Measurements from ENCODE around the gene TRAPPC1. TPM values are rescaled to one million over a fixed set of nuclear protein-coding genes. Genes with fewer than 3 reads are reported as not detected.
A peak's percentile ranks its signal among the peaks of the same experiment; 100 is the strongest.

Gene TRAPPC1
- total and polyA plus RNA-seq, 7 donors: 33.5 to 170 (median 66.5) TPM

DNA sequence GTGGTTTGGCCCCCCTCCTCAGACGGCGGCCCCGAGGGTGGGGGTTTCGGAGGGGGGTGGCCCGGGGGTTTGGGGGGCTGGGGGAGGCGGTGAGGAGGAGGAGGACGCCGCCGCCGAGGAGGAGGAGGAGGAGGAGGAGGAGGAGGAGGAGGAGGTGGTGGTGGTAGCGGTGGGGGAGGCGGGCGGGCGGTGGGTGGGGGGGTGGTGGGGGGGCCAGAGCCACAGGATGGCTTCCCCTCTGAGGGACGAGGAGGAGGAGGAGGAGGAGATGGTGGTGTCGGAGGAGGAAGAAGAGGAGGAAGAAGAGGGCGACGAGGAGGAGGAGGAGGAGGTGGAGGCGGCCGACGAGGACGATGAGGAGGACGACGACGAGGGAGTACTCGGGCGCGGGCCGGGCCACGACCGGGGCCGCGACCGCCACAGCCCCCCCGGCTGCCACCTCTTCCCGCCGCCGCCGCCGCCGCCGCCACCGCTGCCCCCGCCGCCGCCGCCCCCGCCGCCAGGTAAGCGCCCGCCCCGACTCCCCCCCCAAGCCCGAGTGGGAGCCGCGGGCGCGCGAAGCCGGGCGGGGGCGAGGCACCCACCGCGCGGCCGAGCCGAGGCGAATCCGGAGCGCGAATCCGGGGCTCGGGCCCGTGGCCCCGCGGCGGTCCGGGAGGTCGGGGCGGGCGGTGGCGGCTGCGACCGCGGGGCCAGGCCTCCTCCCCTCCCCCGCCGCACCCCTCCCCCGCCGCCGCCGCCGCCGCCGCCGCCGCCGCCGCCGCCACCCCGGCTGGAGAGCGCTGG lies 47.0 kb downstream of the TRAPPC1 start:
- TF ChIP-seq, protein P1, sequence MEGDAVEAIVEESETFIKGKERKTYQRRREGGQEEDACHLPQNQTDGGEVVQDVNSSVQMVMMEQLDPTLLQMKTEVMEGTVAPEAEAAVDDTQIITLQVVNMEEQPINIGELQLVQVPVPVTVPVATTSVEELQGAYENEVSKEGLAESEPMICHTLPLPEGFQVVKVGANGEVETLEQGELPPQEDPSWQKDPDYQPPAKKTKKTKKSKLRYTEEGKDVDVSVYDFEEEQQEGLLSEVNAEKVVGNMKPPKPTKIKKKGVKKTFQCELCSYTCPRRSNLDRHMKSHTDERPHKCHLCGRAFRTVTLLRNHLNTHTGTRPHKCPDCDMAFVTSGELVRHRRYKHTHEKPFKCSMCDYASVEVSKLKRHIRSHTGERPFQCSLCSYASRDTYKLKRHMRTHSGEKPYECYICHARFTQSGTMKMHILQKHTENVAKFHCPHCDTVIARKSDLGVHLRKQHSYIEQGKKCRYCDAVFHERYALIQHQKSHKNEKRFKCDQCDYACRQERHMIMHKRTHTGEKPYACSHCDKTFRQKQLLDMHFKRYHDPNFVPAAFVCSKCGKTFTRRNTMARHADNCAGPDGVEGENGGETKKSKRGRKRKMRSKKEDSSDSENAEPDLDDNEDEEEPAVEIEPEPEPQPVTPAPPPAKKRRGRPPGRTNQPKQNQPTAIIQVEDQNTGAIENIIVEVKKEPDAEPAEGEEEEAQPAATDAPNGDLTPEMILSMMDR (IDR thresholded peaks at IDR 0.05): no peak
- TF ChIP-seq POLR2A (IDR thresholded peaks at IDR 0.05): no peak
- TF ChIP-seq EP300 (IDR thresholded peaks at IDR 0.05): no peak
- TF ChIP-seq POLR2AphosphoS5 (IDR thresholded peaks at IDR 0.05): no peak

DNA sequence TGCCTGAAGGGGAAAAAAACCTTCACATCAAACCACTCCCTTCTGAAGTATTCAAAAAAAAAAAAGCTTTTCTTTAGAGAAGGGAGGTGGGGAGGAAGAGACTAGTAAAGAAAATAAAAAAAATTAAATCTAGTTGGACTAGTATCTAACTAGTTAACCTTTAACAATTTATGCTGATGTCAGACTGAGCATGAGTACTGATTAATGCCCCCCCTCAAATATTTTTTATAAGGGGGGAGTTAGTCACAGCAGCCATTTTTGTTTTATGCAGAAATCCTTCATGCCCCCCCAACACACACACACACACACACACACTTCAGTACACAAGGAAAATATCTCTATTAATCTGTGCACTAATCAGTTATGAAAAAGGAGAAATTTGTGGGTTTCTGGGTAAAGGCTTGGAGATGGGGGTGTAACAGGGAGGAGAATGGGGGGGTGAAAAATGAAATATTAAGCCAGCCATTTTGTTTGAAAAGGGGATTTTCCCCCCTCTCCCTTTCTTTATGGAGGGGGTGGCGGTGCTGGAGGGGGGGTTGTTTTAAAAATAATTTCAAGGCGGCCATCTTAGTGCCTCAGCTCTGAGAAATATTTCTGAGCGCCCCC lies 47.9 kb downstream of the TRAPPC1 start:
- intact Hi-C loops (cut with DNase I): no loop called here
- H3K27me3 ChIP-seq: no peaks in the 10 kb centered on the region
- H3K36me3 ChIP-seq: peaks cover 0 to 11% (median 0%) of the 10 kb centered on the region in 4 donors
- no peak for DNase-seq
- H3K27ac ChIP-seq: peak overlapping the region; percentile 93 to 98 (median 95)
- peaks cover 0 to 62% (median 59%) of the 10 kb centered on the region in 4 donors for H3K4me1 ChIP-seq
- TF ChIP-seq EP300 (IDR thresholded peaks at IDR 0.05) (no peak), POLR2A (IDR thresholded peaks at IDR 0.05) (no peak), POLR2AphosphoS5 (IDR thresholded peaks at IDR 0.05) (no peak)
- TF ChIP-seq, protein P1 (IDR thresholded peaks at IDR 0.05): no peak
- 1 to 4% methylated on average over 3 of the region's 3 CpGs for WGBS, 2 donors
- no peaks in the 10 kb centered on the region for H3K9me3 ChIP-seq
- H3K4me3 ChIP-seq: peak overlapping the region; percentile 52 to 94 (median 89)

More for the DNA sequence above, 47.0 kb downstream of the TRAPPC1 start:
- Histone ChIP-seq H3K4me3 (peak overlapping the region; percentile 68 to 94 (median 89)), H3K27me3 (no peaks in the 10 kb centered on the region), H3K4me1 (peaks cover 0 to 71% (median 68%) of the 10 kb centered on the region in 4 donors), H3K9me3 (no peaks in the 10 kb centered on the region), H3K27ac (peak overlapping the region; percentile 93 to 98 (median 95)), H3K36me3 (peaks cover 0 to 11% (median 0%) of the 10 kb centered on the region in 4 donors)
- intact Hi-C loops (cut with DNase I): no loop called here
- WGBS, 2 donors: 2 to 3% methylated on average over 91 to 95 of the region's 100 CpGs
- no peak for DNase-seq

DNA sequence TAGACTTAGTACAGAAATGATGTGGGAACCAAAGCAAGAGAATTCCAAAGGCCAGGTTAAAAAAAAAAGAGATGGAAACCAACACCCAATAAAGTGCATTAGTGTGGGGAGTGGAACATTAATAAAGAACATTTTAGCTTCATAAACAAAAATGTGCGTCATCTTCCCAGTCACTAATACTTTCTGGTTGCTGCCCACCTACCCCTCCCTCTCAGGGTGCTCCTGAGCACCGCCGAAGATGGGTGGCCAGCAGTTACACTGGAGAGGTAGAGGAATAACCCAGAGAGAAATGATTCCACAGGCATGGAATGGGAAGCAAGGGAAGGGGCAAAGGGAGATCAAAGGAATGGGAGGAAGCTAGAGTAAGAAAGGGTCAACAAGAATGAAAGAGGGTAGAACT lies 49.1 kb downstream of the TRAPPC1 start:
- H3K36me3 ChIP-seq: peaks cover 0 to 11% (median 0%) of the 10 kb centered on the region in 4 donors
- TF ChIP-seq, protein P1 (IDR thresholded peaks at IDR 0.05): no peak
- TF ChIP-seq POLR2A (IDR thresholded peaks at IDR 0.05) (no peak), EP300 (IDR thresholded peaks at IDR 0.05) (no peak), POLR2AphosphoS5 (IDR thresholded peaks at IDR 0.05) (peak in 1 of 4 donors; percentile 28)
- peak overlapping the region in 3 of 4 donors; percentile 93 to 98 (median 96) for H3K27ac ChIP-seq
- intact Hi-C loops (cut with DNase I): no loop called here
- H3K27me3 ChIP-seq: no peaks in the 10 kb centered on the region
- no peak for DNase-seq
- WGBS, 2 donors: 83 to 90% methylated on average over 3 of the region's 3 CpGs
- H3K4me3 ChIP-seq: no peak overlapping the region
- H3K9me3 ChIP-seq: no peaks in the 10 kb centered on the region
- peaks cover 0 to 50% (median 47%) of the 10 kb centered on the region in 4 donors for H3K4me1 ChIP-seq

DNA sequence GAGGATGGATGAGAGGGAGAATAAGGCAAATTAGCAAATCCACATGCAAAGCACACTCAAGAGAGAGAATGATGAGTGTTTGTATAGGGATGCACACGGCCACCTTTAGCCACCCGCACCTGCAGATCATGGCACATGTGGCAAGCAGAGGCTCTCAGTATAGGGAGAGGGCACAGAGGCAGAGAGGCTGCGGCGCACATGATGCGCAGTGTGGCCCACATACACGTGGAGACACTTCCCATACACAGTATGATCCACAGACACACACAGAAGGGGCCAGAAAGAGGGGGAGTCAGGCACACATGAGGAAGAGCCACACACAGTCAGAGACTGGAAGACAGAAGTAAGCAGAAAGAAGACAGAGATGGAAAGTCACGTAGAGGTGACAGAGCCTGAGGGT lies 49.7 kb downstream of the TRAPPC1 start:
- no peaks in the 10 kb centered on the region for H3K27me3 ChIP-seq
- DNase-seq: no peak
- 57 to 72% methylated on average over 7 of the region's 7 CpGs for WGBS, 2 donors
- H3K9me3 ChIP-seq: no peaks in the 10 kb centered on the region
- H3K36me3 ChIP-seq: peaks cover 0 to 11% (median 0%) of the 10 kb centered on the region in 4 donors
- H3K4me1 ChIP-seq: peaks cover 0 to 46% (median 45%) of the 10 kb centered on the region in 4 donors
- intact Hi-C loops (cut with DNase I): no loop called here
- H3K27ac ChIP-seq: peak overlapping the region in 3 of 4 donors; percentile 49 to 96 (median 93)
- TF ChIP-seq POLR2A (IDR thresholded peaks at IDR 0.05) (no peak), EP300 (IDR thresholded peaks at IDR 0.05) (no peak)
- TF ChIP-seq, protein P1 (IDR thresholded peaks at IDR 0.05): no peak
- H3K4me3 ChIP-seq: no peak overlapping the region

Measured in sigmoid colon (tissue), 7 donors.